Stimulated activated CD4-positive, alpha-beta T cell treated with anti-CD3 and anti-CD28 coated beads, Interleukin-4, amount 100 ng/mL, for 4 hours (primary cell): Measurements from ENCODE around the gene NME7.
"Not testable (repeated sequence)": the region's sequence is repeated elsewhere in the genome, so short reads cannot be mapped to it uniquely, and the experiment has no call there.

Source experiments
- DNase-seq, 2 experiments: peaks; one replicate each; pipeline ENCODE4 v3.0.0-alpha.2; 2020

NME7 gene

DNA sequence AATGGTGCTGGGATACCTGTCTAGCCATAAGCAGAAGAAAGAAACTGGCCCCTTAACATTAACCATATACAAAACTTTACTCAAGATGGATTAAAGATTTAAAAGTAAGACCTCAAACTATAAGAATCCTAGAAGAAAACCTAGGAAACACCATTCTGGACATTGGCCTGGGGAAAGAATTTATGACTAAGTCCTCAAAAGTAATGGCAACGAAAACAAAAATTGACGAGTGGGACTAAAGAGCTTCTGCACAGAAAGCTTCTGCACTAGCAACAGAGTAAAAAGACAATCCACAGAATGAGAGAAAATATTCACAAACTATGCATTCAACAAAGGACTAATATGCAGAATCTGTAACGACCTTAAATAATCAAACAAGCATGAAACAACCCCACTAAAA is 66.7 kb downstream of the NME7 start:
- no peak for DNase-seq

DNA sequence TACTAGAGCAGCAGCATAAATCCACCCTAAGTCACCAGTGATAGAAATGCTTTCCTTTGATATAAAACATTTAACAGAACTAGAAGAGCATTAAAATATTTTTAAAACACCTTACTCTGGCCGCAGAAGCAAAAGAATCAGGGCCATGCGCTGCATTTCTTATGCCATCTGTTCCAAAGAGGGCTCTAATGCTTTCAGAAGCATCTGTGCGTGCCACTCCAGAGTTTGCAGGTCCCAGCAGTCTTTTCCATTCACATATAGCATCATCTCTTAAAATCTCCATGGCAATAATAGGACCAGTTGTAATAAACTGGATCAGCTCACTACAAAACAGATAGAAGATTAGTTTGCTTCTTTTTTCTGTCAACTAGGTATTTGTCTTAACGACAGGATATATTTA is 69.2 kb downstream of the NME7 start:
- no peak for DNase-seq

DNA sequence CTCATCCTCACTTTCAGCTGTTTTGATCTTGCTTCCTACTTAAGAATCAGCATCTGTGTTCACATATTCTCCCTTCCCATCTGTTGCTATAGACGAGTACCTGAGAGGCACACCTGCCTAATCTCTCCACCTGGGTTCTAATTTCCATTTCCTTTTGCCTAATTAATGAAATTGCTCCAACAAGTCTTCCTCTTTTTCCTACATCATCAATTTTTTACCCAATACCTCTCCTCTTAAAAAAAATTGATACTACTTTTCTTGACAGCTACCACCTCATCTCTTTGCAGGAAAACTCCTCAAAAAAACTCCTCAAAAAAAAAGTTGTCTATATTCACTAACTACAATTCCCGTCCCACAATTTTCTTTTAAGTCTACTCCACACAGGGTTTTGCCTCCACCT is 71.8 kb downstream of the NME7 start:
- no peak for DNase-seq

DNA sequence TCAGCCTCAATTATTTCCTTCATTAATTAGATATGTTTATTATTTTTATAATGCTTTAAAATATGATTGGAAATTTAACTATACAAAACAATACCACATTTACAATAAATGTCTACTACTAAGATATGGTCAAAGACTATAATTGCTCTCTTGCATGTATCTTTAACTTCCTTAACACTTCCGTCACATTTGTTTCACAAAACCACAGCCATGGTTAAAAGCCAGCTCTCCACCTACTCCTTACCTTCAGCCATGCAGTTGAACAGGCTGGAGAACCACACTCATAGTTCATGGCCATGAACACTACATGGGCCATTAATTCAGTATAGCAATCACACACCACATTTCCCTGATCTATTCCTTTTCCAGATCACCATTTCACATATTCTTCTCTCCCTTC is 72.2 kb downstream of the NME7 start:
- no peak for DNase-seq

DNA sequence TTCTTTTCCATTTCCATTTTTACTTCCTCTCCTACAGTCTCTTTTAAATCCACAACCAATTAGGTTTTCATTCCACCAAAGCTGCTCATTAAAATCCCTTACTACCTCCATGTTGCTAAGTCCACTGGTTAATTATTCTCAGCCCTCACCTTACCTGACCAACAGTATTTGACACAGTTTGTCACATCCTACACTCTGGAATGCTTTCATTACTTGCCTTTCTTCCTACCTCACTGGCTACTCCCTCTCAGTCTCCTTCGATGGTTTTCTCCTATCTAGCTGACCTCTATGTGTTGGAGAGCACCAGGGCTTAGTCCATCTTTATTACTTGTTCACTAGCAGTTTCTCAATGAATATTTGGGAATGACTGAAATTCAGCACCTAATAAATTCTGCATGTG is 78.6 kb downstream of the NME7 start:
- no peak for DNase-seq

DNA sequence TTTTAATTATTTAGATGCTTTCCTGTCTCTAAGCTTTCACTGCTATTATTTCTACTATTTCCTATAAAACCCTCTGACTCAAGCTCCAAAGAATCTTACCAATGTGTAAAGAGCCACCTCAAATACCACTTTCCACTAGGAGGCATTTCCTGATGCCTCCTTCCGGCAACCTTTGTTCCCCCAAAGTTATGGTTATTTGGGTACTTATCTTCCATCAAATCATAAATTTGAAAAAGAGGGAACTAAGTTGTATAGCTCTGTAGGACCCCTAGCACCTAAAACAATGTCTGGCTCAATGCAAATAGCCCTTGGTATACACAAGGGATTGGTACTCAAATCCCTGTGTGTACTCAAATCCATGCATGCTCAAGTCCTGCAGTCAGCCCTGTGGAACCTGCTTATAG is 79.6 kb downstream of the NME7 start:
- no peak for DNase-seq

DNA sequence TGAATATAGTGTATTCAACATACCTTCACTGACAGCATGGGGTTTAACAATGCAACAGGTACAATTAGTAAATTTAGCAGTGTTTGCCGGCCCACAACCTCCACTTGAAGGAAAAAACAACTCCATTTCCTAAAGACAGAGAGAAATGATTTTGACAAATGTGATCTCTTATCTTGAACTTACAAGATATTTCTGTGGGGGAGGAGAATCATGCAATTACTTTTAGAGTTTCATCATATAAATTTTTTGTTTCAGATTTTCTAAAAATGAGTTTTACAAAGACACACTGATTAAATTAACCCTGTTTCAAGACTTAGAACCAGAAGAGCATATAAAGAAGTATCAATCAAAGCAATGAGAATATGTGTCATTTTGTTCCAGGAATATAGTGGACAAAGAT is 80.3 kb downstream of the NME7 start:
- no peak for DNase-seq

DNA sequence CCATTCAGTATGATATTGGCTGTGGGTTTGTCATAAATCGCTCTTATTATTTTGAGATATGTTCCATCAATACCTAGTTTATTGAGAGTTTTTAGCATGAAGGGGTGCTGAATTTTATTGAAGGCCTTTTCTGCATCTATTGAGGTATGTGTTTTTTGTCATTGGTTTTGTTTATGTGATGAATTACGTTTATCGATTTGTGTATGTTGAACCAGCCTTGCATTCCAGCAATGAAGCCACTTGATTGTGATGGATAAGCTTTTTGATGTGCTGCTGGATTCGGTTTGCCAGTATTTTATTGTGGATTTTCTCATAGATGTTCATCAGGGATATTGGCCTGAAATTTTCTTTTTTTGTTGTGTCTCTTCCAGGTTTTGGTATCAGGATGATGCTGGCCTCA is 86.0 kb downstream of the NME7 start:
- DNase-seq: not testable (repeated sequence)

DNA sequence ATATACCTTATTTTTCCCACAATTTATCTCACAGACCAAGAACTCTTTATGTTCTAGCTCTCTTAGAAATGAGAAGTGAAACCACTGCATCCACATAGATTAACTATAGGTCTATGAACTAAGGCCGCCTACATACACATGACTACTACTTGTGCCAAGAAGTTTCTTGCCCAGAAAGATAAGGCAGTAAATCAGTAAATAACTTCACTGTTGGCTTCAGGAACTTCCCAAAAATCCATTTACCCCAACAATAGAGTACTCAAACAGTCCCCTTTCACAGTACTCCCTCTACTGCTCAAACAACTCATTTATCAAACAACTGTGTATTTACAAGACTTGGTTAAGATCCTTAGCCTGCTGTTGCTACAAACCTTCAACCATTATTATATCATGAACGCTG is 96.5 kb downstream of the NME7 start:
- DNase-seq: no peak

DNA sequence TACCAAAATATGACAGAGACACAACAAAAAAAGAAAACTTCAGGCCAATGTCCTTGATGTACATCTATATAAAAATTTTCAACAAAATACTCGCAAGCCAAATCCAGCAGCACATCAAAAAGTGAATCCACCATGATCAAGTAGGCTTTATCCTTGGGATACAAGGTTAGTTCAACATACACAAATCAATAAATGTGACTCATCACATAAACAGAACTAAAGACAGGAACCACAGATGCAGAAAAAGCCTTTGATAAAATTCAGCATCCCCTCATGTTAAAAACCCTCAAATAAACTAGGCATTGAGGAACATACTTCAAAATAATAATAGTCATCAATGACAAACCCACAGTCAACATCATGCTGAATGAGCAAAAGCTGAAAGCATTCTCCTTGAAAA is 101.5 kb downstream of the NME7 start:
- no peak for DNase-seq

DNA sequence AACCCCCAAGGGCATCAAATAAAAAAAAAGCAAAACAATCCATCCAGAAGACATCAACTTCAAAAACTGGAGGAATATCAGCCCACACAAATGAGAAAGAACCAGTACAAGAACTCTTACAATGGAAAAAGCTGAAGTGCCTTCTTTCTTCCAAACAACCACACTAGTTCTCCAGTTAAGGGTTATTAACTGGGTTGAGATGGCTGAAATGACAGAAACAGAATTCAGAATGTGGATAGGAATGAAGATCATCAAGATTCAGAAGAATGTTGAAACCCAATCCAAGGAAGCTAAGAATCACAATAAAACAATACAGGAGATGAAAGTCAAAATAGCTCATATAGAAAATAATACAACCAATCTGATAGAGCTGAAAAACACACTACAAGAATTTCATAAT is 104.5 kb downstream of the NME7 start:
- no peak for DNase-seq

DNA sequence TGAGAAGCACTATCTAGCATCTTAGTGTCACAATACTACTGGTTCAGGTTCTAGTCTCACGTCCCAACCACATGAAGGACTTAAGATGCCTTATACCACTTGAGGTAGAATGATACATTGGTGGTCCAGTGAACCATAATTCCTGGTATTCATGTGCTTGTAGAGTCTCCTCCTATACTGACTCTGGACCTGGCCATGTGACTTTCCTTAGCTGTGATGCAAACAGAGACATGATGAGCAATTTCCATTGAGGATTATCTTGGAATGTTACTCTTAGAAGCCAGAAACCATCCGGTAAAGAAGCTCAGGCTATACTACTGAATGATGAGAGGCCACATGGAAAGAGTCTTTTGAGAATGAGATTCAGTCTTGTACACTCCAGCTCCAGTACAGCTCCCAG is 105.7 kb downstream of the NME7 start:
- no peak for DNase-seq

DNA sequence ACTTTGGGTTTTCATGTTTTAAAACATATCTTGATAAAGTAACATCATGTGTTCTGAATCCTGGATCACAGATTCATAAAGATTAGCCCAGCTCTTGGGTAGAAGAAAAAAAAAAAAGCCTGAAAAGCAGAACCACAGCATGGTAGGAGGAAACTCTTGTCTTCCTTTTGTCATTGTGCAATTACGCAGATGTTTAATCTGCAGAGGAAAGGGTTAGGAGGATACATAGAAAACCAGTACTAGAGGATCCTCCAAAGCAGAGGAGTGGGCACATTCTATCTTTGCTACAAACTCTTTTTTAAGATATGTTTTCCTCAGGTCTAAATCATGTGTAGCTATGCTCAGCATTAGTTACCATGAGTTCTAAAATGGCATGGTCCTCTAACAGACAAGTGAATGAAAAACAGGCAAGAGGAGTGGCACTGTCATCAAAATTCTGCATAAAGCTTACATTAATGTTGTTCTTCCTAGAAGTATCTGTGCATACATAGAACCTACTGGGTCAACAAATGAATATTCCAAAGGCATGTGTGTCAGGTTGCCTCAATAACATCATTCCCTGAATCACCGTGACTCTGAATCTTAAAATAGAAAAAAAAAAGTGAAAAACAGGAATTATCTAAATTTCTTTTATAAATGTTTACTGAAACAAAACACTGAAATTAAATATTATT is 107.0 kb downstream of the NME7 start:
- no peak for DNase-seq

DNA sequence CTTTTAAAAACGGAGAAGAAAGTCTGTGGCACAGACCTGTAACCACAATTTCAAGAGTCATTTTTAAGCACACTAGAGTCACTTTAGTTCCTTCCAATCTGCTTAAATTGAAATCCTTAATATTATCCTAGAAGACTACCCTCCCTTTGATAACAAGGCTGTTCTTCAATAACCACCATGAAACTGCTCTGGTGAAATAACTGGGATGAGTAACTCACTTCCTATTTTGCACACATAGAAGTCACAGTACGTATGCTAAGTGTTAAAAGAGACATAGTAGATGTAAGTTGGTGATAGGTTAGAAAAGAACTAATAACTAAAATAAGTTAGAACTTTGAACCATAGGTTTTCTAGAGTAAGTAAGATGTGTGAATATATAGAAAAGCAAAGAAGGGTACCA is 107.8 kb downstream of the NME7 start:
- DNase-seq: no peak

DNA sequence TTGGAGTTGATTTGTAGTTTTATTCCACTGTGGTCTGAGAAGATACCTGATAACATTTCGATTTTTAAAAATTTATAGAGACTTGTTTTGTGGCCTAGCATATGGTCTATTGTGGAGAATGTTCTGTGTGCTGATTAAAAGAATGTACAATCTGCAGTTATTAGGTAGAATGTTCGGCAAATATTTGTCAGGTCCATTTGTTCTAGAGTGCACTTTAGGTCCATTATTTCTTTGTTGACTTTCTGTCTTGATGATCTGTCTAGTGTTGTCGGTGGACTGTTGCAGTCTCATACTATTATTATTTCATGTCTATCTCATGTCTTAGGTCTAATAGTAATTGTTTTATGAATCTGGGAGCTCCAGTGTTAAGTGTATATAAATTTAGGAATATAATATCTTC is 116.8 kb downstream of the NME7 start:
- no peak for DNase-seq

DNA sequence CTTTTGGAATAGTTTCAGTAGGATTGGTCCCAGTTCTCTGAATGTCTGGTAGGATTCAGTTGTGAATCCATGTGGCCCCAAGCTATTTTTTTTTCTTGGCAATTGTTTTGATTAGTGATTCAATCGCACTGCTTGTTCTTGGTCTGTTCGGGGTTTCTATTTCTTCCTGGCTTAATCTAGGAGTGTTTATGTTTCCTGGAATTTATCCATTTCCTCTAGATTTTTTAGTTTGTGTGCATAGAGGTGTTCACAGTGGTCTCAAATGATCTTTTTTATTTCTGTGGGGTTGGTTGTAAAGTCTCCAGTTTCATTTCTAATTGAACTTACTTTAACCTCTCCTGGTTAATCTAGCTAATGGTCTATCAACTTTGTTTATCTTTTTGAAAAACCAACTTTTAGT is 117.6 kb downstream of the NME7 start:
- DNase-seq: no peak

DNA sequence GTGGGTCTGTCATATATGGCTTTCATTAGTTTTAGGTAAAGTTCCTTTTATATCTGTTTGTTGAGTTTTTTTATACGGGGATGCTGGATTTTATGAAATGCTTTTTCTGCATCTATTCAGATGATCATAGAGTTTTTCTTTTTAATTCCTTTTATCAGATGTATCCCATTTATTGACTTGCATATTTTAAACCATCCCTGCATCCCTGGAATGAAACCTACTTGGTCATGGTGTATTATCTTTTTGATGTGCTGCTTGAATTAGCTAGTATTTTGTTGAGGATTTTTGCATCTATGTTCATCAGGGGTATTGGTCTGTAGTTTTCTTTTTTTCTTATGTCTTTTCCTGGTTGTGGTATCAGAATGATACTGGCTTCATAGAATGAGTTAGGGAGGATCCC is 118.0 kb downstream of the NME7 start:
- DNase-seq: no peak

DNA sequence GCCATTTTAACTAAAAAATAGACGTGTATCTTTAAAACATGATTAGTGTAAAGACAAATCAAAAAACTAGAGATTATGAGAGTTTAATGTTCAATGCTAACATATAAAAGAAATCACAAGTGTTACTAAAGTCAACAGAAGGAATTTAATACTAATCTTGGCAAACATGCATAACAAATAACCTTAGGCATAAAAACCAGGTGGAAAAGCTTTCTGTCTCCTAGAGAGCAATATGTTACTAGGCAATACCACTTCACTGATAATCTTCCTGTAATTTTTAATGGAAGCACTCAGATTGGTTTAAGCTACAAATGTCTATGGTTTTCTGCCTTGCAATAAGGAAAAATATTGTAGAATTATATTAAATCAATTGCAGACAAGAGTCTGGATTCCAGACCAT is 121.9 kb downstream of the NME7 start:
- no peak for DNase-seq

DNA sequence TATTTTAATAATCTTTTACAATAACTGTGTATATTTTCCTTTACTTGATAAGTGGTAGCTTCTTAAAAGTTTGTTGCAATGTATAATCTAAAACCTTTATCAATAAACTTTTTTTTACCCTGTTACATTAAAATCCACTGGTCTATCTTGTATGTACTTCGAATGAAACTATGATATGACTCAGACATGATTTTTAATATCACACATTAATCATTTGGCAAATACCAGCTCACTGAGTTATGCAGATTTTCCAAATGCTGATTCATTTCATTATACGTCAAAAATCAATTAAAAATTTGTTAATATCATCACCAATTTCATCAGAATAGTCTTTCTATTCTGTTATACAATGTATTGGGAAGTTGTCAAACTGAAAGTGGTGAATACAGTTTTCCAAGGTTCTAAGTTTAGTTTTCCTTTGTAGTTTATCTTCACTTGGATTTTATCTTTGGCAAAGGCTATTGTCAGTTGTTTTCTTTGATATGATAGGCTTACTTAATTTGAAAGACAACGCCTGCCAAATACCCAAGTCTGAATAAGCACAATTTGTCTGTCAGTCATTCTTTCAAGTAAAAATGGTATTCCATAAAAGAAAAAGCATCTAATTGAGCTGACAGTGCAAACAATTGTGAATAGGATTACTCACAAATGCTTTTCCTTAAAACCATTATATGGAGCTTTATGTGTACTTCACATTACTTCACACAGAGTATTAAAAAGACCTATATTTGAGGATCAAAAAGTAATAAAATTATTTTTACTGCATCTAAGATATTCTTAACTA is 127.0 kb downstream of the NME7 start:
- DNase-seq: no peak

DNA sequence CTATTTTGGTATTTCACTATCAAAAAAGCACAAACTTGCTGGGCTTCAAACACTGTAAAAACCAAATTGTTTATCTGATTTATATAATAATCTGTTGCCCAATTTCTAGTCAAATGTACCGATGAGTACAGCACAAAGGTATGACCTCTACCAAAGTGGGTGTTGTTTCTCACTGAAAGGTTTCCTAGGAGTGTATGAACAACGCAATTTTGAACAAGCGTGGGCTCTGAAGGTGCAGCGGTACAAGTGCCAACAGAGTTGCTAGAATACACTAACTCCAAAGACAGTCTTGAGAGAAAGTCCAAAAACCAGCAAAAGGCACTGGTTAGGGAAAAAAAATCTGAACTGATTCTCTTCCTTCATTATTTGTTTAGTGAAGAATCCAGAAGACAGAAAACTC is 130.7 kb downstream of the NME7 start:
- DNase-seq: no peak

DNA sequence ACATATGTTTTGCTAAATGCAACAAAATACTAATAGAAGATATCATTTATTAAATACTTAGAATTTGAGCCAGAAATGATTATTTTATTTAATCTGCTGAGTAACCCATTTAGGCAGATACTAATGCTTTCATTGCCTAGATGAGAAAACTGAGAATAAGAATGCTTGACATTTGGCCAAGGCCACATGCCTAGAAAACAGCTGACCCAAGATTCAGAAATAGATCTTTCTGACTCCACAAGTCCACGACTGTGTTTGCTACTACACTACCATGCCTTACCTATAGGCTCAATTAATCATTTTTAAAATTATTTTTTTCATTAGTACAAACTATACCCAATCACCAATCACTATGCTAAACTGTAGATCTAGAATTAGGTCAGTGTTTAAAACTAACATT is 131.5 kb downstream of the NME7 start:
- no peak for DNase-seq

DNA sequence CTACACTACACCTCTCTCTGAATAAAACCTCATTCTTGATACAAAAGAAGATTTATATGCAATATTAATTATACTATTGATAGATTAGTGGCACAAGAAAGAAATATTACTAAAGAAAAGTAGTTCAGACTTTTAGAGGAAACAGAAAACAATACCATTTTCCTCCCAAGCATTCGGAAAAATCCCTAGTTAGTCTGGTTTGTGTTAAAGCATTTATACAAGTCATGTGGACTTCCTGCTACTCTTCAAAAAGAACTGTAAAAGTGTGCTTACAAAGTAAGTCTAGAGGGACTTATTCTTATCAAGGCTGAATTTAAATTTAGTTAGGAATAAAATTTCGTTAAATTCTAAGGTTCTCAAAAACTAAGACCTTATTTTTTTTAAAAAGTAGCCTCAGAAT is 132.0 kb downstream of the NME7 start:
- DNase-seq: no peak

DNA sequence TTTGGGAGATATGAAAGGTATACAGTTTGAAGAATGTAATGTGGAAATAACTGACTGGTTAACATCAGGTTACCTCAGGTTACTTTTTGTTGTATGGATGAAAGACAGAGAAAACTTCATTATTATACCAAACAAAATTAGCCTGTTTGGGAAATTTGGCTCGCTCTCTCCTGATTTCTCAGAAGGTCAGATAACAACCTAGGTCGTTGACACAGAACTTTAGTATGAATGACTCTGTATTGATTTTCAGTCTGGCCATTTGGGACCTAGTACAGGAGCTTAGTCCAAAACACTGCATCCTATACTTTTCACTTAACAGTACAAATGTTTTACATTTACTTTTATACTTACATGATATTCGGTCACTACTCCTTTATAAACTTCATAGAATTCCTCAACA is 132.8 kb downstream of the NME7 start:
- DNase-seq: no peak

DNA sequence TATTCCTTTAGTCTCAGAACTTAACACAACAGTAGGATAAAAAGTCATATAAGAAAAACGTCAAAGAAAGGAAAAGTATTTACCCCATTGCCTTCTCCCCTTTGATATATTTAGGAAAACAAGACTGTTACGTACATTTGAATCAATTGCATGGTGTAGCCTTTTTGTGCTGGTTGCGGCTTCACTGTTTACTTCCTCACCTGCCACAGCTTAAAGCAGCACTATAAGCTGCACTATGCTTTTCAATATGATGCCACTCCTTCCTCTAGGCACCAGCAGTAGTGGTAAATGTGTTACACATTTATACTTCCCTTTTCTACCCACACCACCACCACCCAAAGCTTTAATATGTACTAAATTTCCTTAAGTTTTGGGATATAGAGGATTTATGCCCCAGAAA is 150.0 kb downstream of the NME7 start:
- DNase-seq: no peak

DNA sequence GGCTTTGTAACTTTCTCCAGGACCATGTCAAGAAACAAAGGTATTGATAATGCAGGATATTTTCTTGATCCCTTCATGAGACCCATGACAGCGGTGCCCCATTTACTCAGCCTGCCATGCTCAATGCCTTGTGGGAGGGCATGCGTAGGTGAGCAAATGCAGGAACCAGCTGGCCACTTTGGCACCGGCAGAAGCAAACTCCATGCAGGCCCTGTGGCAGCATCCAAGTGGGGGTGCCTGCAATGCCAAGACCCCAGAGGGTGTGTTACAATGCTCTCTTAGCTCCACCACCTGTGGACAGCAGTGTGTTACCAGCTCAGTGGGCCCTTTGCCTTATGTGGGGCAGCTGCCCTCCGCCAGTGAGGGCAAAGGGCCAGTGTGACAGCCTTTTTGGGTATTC is 153.0 kb downstream of the NME7 start:
- no peak for DNase-seq
